SKM-1 treated with dmso at 0.1 percent for 144 hours (cell line): Measurements from ENCODE around the gene PPP2R5B.

Experiments
- DNase-seq: peaks from one replicate; lab custom pipeline; 2025; ENCODE audit not compliant: unreplicated experiment; lab: John Stamatoyannopoulos, UW

Gene PPP2R5B

DNA sequence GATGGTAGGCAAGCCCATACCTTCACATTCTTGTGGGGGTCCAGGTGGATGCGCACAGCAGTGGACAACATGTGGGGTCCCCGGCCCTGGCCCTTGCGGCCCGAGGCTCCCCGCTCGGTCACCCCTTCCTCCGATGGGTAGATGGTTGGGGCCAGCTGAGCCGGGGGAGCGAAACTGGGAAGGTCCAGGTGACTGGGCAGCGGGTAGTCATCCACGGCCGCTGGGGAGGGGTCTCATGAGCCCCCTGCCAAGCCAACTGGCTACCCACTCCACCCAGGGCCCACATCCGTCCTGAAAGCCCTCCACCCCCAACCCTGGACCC is 18.2 kb upstream of the PPP2R5B start:
- DNase-seq = no peak

DNA sequence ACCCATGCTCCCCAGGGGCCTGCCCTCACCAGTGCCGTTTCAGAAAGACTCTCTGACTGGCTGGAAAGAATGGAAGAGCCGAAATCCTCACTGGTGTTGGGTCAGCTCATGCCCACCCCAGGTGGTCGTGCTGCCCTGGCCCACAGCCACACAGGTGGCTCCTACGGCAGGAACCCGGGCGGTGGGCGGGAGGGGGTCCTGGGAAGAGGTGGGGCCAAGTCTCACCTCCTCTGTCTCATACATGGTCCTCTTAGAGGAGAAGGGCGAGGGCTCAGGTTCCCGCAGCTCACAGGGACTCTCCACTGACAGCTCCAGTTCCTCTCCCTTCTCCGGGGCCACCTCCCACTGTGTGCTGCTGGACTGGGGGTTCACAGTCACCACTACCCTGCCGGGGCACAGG is 15.7 kb upstream of the PPP2R5B start:
- DNase-seq = no peak

DNA sequence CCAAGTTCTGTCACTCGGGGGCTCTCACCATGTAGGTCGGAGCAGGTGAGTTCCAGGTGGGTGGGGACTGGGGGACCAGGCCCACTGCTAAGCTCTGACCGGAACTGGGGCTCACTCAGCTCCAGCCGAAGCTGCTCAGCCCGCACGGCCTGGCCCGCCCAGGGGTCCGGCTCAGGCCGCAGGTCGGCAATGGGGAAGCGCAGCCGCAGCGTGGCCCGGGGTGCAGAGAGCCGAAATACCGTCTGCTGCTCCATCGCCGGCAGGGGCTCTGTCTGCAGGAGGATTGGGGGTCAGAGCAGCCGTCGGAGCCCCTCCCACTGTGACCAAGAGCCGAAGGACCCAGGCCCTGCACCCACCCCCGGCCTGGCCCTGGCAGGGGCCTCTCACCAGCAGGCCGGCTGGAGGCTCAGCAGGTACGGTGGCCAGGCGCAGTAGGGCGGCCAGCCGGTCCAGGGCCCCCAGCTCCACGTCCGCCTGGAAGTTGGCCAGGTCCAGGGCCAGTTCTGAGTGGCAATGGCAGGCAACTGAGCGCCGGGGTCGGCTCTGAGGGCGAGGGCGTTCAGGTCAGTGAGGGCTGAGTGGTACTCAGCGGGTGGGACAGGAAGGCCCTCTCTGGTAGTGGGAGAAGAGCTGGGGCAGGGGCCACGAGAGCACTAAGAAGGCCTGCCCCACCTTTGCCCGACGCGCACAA is 14.7 kb upstream of the PPP2R5B start:
- no peak for DNase-seq

DNA sequence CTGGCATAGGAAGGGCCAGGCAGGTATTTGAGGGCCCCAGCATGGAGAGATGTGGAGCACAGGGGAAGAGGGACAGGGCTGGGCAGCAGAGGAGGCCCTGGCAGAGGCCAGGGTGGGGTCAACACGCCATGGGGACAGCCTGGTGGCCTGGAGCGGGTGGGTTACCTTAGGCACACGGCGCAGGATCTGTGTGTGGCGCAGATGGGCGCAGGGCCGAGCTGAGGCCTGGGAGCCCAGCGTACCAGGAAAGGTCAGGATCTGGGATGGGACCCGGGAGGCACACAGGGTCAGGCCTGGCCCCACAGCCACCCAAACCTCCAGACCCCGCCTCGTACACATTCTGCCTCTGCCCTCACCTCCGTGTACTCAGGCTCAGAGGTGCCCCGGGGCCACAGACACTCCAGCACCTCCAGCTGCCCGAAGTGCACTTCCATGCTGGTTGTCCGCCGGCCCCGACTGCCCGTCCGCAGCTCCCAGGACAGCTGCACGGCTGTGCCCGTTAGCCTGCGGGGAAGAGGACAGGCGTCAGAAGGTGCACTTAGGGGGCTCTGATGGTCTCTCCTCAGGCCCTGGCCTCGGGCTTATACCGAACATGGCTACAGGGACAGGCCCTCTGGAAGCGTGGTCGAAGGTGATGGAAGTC is 13.9 kb upstream of the PPP2R5B start:
- no peak for DNase-seq

DNA sequence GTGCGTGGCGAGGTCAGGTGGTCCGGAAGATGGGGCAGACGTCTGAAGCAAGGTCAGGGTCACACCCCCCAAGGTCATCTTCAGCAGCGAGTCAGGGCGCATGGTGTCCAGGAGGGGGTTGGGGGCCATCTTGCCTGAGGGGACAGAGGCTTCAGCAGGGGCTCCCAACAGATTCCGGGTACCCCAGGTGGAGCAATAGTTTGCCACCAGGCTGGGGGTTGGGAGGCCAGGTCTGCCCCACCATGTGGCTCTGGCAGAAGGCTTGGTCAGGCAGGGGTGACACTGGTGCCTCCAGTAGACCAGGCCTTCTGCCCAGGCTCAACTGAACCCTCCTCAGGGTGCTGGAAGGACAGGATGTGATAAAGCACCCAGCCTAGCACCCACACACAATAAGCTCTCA is 13.3 kb upstream of the PPP2R5B start:
- DNase-seq = no peak

DNA sequence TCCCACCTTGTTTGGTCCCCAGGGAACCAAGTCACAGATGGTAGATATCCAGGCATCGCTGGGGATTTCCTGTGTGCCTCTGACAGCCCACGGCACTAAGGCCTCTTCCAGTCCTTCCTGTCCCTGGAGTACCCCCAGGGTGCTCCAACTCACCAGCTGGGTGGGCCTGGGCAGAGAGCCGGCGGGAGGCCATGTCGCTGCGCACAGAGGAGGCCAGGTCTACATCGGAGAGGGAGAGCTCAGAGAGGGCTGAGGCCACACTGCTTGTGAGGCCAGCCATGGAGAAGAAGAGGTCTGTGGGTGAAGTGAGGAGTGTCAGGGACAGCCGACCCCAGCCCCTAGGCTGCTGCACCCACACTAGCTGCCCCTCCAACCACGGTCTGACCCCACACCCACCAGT is 12.8 kb upstream of the PPP2R5B start:
- no peak for DNase-seq

DNA sequence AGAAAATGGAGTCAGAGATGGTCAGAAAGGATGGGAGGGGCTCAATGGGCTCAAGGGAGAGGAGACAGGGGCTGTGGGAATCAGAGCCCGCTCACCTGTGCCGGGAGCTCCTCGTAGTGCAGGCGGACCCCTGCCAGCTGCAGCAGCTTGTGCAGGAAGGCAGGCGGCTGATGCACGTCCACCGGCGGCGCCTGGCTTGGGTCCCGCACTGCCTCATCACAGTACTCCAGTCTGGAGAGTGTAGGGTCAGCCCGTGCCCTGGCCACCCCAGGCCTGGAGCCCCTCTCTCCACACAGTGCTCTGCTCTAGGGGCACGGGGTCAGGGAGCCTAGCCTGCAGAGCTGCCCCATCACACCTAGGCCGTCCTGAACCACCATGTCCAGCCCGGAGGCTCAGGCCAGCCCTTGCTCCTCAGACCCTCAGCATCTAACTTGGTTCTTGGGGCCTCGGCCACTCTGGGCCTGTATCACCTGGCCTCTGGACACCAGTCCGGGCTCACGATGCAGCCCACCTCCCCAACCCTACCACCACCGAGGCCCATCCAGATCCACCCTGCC is 11.2 kb upstream of the PPP2R5B start:
- DNase-seq = no peak

DNA sequence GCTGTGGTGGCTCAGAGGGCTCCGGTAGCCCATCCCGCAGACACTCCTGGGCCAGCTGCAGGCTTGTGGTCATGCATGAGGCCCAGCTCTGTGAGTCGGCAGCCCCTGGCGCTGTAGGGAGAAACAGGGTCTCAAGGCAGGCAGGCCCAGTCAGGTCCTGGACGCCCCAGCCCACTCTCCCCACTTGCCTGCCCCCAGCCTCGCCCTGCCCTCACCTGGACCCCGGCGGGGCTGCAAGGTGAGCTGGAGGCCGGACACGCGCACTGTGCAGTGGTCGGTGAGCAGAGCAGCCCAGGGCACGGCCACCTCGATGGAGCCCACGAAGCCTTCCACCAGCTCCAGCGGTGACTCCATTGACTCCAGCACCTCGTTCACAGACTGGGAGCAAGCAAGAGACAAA is 10.4 kb upstream of the PPP2R5B start:
- DNase-seq = no peak

DNA sequence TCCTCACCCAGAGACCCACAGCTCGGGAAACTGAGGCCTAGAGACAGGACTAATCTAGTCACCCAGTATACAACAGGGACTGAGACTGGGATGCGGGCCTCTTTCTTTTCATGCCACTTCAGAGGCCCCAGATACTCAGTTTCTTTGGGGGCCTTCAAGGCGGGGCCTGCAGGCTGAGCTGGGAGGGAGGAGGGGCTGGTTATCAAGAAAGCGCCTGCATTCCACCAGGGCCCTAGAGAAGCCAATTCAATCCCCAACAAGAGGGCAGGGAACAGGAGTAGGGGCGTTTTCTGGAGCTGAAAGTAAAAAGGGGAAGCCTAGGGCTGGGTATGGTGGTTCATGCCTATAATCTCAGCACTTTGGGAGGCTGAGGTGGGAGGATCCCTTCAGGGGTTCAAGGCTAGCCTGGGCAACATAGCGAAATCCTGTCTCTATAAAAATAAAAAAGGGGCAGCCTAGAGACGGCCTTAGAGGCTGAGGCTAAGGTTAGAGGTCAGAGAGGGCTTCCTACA is 9.1 kb upstream of the PPP2R5B start:
- no peak for DNase-seq

DNA sequence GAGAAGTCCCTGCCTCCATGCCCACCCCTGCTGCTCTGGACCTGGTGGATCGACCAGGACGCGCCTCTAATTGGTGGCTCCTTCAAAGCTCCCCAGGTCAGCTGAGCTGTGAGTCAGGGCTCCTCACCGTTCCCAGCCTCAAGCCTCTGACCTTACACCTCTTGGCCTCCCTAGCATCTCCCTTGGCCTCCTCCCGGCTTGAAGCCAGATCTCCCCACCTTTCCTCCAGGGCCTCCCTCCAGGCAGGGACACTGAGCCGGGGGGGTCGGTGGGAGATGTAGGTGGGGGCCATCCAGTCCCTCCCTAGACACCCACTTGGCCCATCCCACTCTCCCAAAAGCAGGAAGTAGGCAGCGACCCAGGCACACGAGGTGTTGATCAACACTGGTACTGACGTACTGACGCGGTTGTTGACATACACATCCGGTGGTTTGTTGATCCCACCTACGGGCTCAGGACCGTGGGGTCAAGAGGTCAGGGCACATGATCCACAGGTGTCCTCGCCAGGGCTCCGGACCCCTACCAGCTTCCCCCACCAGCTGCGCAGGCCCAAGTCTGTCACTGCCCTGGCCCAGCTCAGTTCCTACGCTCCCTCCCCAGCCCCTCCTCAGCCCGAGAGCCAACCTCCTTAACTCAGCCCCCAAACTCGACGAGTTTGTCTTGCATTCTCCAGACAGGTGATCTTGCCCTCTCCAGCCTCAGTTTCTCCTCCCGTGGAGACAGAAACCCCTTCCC is 8.3 kb upstream of the PPP2R5B start:
- DNase-seq = no peak

DNA sequence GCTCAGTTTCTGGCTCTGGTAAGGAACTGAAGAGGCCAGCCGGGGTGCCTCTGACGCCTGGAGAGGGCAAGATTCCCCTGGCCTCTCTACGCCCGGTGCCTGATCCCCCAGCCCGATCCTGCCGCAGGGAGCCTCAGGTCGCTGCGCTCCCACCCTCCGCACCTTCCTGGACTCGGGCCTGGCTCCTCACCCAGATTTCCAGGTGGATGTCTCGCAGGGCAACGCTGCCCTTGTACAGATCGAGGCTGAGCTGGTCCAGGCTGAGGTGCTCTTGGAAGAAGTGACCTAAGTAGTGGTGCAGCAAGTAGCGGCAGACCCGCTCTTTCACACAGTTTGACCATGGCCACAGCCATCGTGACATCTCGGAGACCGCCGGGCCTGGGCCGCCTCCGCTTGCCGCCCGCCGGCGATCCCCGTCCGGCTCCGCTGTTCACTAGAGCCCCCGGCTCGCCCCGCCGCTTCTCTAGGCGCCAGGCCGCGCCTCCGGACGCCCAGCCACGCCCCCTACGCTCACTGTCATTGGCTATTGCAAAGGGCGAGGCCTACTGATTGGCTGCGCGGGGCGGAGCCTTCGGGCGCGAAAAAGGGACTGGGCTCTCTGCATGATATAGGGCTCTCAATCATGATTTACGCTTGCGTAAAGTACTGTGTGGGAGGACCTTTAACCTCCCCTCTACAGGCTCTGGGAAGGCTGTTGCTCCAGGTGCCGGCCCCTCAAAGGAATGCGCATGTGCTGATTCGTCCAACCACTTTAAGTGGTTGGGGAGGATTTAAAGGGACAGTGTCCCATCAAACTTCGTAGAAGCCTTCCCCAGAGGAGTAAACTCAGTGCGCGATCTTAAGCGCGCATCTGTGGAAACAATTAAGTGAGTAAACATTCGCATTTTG is 7.5 kb upstream of the PPP2R5B start, which contains the start of gene ATG2A:
ATG2A (minus strand) TSS at position 435 of the 888 bp plus-strand sequence; CDS start at position 361, 74 bp downstream.
- peak; percentile 99 for DNase-seq

DNA sequence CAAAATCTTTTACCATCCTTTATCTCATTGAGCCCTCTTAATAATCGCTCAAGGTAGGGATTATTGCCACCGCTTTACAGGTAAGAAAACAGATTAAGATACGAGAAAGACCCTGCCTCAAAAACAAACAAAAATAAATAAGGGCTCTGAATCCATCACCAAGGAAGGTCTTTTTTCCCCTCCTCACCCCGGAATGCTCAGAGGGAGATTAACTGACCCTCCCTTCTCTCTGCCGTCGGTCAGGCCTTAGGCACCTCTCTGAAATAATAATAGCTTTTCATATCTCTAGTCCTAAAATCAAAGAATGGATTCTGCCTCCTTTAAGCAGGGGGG is 6.9 kb upstream of the PPP2R5B start:
- DNase-seq = no peak

DNA sequence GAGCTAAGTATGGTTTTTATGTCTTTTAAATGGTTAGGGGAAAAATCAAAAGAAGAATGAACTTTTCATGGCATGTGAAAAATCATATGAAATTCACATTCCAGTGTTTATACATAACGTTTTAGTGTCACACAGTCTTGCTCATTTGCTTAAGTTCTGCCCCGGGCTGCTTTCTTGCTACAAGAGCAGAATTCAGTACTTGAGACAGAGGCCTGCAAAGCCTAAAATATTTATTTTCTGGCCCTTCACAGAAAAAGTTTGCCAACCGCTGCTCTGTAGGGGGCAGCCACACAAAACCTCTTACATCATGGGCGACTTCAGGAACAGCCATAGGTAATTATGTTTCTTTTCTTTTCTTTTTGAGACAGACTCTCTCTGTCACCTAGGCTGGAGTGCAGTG is 6.5 kb upstream of the PPP2R5B start:
- peak; percentile 3 for DNase-seq

DNA sequence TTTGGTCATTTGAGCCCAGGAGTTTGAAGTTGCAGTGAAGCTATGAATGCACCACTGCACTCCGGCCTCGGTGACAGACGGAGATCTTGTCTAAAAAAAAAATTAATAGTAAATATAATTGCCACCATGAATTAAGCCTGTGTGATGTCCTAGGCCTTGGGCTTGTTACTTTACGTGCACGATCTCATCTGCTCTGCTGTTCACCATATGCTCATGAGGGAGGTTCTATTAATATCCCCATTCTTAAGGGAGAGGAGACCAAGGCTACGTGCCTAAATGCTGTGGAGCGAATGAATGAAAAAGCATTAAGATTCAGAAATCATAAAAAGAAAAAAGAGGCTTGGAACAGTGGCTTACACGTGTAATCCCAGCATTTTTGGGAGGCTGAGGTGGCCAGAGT is 4.9 kb upstream of the PPP2R5B start:
- no peak for DNase-seq

DNA sequence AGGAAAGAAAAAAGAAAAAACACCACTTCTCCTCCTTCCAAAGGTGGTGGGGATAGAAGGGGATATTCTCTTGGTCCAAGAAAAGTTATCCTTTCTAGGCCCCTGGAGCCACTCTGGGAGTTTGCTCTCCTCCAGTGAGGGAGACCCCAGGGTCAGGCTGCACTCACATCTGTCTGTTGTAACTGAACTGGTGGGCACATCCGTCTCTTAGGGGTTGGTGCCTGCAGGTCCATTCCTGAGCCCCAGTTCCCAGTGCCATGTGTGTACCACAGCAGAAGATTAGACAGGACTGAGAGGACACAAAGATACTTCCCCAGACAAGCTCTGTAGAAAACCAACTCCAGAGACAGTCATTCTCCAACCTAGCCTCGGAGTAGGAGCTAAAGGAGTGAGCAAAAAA is 4.4 kb upstream of the PPP2R5B start:
- DNase-seq = no peak

DNA sequence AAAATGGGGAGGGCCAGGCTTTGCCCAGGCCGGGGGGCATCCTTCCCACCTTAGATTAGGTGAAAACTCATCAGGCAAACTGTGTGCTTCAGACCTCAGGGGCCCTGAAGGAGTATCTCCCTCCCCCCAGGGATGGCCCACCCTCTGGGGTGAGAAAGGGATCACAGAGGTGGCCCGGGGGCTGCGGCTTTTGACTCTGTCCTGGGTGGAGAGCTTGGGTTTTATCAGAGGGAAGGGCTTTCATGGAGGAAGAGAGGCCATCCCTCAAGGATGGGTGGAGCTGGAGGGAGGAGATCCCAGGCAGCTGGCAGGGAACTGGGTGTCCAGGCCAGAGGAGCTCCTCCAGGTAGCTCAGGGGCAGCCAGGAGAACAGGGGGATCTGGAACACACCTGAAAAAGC is 3.1 kb upstream of the PPP2R5B start:
- DNase-seq = no peak

DNA sequence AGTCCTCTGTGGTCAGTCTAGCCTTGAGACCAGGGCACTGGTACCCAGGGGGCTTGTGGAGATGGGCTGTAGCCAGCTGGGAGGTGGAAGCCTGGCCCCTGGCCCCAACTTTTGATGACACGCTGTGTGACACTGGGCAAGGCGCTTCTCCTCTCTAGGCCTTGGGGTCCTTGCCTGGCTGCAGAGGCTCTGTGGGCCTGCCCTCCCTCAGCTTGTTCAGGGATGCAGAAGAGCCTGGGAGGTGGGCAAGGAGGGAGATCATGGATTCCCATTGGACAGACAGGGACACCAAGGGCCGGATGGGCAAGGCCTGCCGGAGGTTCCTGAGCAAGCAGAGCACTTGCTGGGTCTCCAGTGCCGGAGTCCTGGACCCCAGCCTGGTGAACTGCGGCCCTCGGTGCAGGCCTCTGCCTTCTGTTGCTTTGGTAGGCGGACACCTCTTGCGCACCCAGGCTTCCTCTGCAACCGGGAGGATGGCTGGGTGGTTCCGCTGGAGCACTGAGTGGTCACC is 1.3 kb upstream of the PPP2R5B start:
- DNase-seq = no peak

DNA sequence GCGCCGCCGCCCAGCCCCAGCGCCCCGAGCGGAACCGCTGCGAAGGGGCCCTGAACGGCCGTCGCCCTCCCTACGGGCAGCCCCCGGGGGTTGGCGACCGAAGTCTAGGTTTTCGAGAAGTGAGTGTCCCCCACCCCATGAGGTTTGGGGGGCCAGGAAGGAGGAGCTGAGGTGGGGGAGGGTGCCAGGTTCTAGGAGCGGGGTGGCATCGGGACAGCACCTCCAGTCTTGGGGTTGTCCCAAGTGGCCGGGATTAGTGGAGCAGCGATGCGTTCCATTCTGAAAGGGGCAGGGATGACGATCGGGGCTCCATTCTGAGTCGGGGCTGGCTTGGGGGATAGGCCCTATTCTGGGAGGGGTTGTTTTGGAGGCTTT is 408 bp downstream of the PPP2R5B start:
- DNase-seq = no peak

DNA sequence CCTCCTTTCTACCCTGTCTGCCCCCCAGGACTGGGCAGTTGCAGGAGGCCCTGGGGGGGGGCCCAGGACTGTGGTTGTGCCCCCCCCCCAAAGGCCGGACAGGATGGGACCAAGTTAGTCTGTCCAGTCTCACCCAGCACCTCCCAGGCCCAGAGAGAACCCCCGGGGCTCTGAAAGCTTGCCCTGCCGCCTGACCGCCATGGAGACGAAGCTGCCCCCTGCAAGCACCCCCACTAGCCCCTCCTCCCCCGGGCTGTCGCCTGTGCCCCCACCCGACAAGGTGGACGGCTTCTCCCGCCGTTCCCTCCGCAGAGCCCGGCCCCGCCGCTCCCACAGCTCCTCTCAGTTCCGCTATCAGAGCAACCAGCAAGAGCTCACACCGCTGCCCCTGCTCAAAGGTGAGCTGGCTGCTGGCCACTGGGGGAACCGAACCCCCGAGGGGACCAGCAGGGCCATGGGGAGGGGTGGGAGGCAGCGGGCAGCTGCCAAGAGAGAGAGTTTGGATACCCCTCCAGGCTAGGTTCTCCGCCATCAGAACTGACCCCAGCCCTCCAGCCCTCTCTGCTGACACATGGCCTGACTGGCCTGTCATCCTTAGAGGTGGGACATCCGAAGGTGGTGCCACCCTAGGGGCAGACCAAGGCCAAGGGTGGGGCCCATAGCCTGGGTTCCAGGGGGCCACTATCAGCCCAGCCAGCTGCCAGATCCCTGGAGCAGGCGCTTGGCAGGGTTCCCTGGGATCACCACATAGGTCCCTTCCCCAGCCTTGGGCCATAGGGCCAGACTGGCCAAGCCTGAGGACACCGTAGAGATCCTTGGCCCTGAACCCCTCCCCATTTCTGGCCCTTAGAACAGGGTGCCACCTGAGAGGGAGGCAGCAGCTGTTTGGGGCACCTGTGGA is 1.3 kb downstream of the PPP2R5B start:
- DNase-seq = no peak

DNA sequence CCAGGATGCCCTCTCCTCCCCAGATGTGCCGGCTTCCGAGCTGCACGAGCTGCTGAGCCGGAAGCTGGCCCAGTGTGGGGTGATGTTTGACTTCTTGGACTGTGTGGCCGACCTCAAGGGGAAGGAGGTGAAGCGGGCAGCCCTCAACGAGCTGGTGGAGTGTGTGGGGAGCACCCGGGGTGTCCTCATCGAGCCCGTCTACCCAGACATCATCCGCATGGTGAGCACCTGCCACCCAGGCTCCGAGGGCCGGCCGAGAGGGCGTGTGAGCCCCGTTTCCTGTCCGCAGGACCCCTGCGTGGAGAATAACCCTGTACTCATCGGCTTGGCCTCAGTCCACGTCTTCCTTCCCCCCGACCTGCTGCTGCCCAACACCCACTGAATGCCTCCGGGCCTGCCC is 2.2 kb downstream of the PPP2R5B start:
- DNase-seq = no peak
